DND-41 (cell line): Measurements from ENCODE around the gene CARD11.

Experiments
- ATAC-seq: fragments of 200-7000 bp; cut with Tn5 transposase; 3 replicates; pipeline ENCODE4 v1.9.1; 2021; ENCODE audit warnings: low read depth; ENCODE audit not compliant: insufficient read depth
- DNase-seq: peaks from one replicate; pipeline ENCODE4 v3.0.0-alpha.2; 2020
- H2AFZ ChIP-seq: 2 replicates; pipeline ENCODE4 v1.6.0; 2012; ENCODE audit warnings: low read depth, low read length
- H3K27ac ChIP-seq: 2 replicates; pipeline ENCODE4 v1.5.1; 2012; ENCODE audit warnings: low read length, inconsistent platforms
- H3K27me3 ChIP-seq: fragments of 200-600 bp; sonication (generic); 2 replicates; pipeline ENCODE4 v1.6.0; 2012; ENCODE audit warnings: low read length, mild to moderate bottlenecking, inconsistent platforms; ENCODE audit not compliant: insufficient read depth, poor library complexity
- H3K36me3 ChIP-seq: 2 replicates; pipeline ENCODE4 v1.5.1; 2012; ENCODE audit warnings: low read length, inconsistent platforms; ENCODE audit not compliant: insufficient read depth
- H3K4me1 ChIP-seq: 2 replicates; pipeline ENCODE4 v1.5.1; 2012; ENCODE audit warnings: mild to moderate bottlenecking, low read length; ENCODE audit not compliant: insufficient read depth
- H3K4me2 ChIP-seq: 2 replicates; pipeline ENCODE4 v1.6.0; 2012; ENCODE audit warnings: mild to moderate bottlenecking, moderate library complexity, low read length, inconsistent platforms; ENCODE audit not compliant: insufficient read depth
- H3K4me3 ChIP-seq, 2 experiments: fragments of 200-600 bp in 1 of 2; shearing (Covaris generic) in 1 of 2; 2 replicates each; pipeline ENCODE4 v1.5.1; 2012 to 2016; ENCODE audit warnings: inconsistent platforms in 2 of 2, low read length in 2 of 2, mild to moderate bottlenecking in 2 of 2, low read depth in 1 of 2, moderate library complexity in 1 of 2
- H3K79me2 ChIP-seq: 2 replicates; pipeline ENCODE4 v1.6.0; 2012; ENCODE audit warnings: low read length, inconsistent platforms; ENCODE audit not compliant: insufficient read depth
- H3K9ac ChIP-seq: 2 replicates; pipeline ENCODE4 v1.6.0; 2012; ENCODE audit warnings: low read depth, mild to moderate bottlenecking, inconsistent platforms, low read length, moderate library complexity
- H3K9me3 ChIP-seq: 2 replicates; pipeline ENCODE4 v1.5.1; 2012; ENCODE audit warnings: low read length, moderate library complexity, mild to moderate bottlenecking, inconsistent platforms; ENCODE audit not compliant: insufficient read depth, severe bottlenecking
- H4K20me1 ChIP-seq: 2 replicates; pipeline ENCODE4 v1.6.0; 2012; ENCODE audit warnings: low read length; ENCODE audit not compliant: insufficient read depth
- CTCF ChIP-seq: IDR thresholded peaks from 2 replicates; pipeline ENCODE4 v1.5.1; 2012; ENCODE audit warnings: borderline replicate concordance, low read length, moderate library complexity, mild to moderate bottlenecking; ENCODE audit not compliant: poor library complexity, severe bottlenecking; ENCODE audit errors: extremely low read depth
- EZH2 ChIP-seq: IDR thresholded peaks from 3 replicates; pipeline ENCODE4 v1.6.1; 2012; ENCODE audit warnings: borderline replicate concordance, low read depth, mild to moderate bottlenecking, moderate library complexity, low read length, inconsistent platforms; ENCODE audit not compliant: severe bottlenecking

Gene CARD11

DNA sequence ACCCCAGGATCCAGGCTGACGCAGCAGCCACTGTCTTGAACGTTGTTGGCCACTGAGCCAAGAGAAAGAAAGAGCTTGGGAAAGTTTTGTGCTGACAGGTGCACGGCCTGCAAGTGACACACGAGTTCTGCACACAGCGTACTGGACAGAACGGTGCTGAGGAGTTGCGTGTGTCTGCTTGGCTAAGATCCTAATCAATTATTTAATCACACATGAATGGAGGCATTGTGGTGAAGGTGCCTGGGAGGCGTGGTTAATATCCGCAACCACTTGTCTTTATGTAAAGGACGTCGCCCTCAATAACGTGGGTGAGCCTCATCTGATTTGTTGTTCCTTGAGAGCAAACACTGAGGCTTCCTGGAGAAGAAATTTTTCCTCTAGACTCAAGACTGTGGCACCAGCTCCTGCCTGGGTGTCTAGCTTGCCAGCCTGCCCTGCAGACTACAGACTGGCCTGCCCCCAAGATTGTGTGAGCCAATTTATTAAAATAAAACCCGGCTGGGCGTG is 183.0 kb downstream of the CARD11 start:
- peaks cover 12% of the 10 kb centered on the region for H3K4me1 ChIP-seq
- ATAC-seq (no peak), DNase-seq (no peak)
- H3K79me2 ChIP-seq = no peaks in the 10 kb centered on the region
- no peak overlapping the region for H3K4me3 ChIP-seq
- no peaks in the 10 kb centered on the region for H3K36me3 ChIP-seq
- no peaks in the 10 kb centered on the region for H4K20me1 ChIP-seq
- no peak overlapping the region for H3K4me2 ChIP-seq
- H2AFZ ChIP-seq = no peak overlapping the region
- H3K27me3 ChIP-seq = no peaks in the 10 kb centered on the region
- TF ChIP-seq EZH2 (no peak), CTCF (no peak)
- H3K27ac ChIP-seq = no peak overlapping the region
- H3K9ac ChIP-seq = no peak overlapping the region
- H3K9me3 ChIP-seq = no peaks in the 10 kb centered on the region

DNA sequence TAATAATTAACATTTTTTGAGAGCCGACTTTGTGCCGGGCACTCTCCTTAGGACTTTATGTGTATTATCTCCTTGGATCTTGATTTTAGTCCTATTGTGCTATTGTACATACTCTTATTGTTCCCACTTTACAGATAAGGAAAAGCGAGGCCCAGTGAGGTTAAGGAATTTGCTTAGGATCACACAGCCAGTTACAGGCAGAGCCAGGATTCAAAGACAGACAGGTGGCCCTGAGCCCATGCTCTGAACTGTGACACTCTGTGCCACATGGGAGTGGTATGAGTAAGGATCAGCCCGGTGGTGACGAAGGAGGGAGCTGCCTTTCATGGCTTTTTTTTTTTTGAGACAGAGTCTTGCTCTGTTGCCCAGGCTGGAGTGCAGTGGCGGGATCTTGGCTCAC is 183.7 kb downstream of the CARD11 start:
- DNase-seq (no peak), ATAC-seq (no peak)
- Histone ChIP-seq H3K9ac (no peak overlapping the region), H3K27me3 (no peaks in the 10 kb centered on the region), H3K27ac (no peak overlapping the region), H3K4me2 (no peak overlapping the region), H3K79me2 (no peaks in the 10 kb centered on the region), H2AFZ (no peak overlapping the region), H3K4me3 (no peak overlapping the region), H3K9me3 (no peaks in the 10 kb centered on the region), H3K4me1 (peaks cover 12% of the 10 kb centered on the region), H3K36me3 (no peaks in the 10 kb centered on the region), H4K20me1 (no peaks in the 10 kb centered on the region)
- TF ChIP-seq CTCF = no peak
- TF ChIP-seq EZH2 = no peak

DNA sequence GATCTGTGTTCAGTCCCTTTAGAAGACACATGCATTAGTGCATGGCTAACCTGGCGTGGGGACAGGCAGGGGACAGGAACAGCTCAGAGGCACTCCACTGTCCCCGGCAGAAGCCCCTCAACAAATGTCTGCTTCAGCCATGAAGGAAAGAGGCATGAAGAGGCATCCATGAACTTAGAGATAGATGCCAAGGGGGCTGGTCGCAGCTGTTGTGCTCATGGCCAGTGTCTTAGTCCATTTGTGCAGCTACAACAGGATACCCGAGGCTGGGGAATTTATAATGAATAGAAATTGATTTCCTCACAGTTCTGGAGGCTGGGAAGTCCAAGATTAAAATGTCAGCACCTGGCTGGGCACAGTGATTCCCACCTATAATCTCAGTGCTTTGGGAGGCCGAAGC is 185.0 kb downstream of the CARD11 start:
- H4K20me1 ChIP-seq = no peaks in the 10 kb centered on the region
- no peak for ATAC-seq
- no peaks in the 10 kb centered on the region for H3K79me2 ChIP-seq
- H3K4me2 ChIP-seq = no peak overlapping the region
- H3K27ac ChIP-seq = no peak overlapping the region
- no peak overlapping the region for H3K9ac ChIP-seq
- H3K36me3 ChIP-seq = no peaks in the 10 kb centered on the region
- H3K4me1 ChIP-seq = peaks cover 8% of the 10 kb centered on the region
- H2AFZ ChIP-seq = no peak overlapping the region
- no peak for TF ChIP-seq CTCF
- no peak for TF ChIP-seq EZH2
- H3K9me3 ChIP-seq = no peaks in the 10 kb centered on the region
- no peak overlapping the region for H3K4me3 ChIP-seq
- DNase-seq = no peak
- H3K27me3 ChIP-seq = no peaks in the 10 kb centered on the region
